GM21367 (cell line): Measurements from ENCODE around the gene VRTN.
"Not testable (repeated sequence)": the region's sequence is repeated elsewhere in the genome, so short reads cannot be mapped to it uniquely, and the experiment has no call there.

Experiments used
- ATAC-seq: cut with Tn5 transposase; IDR thresholded peaks from one replicate; pipeline ENCODE4 v1.9.1; 2021; ENCODE audit not compliant: unreplicated experiment

Gene VRTN

DNA sequence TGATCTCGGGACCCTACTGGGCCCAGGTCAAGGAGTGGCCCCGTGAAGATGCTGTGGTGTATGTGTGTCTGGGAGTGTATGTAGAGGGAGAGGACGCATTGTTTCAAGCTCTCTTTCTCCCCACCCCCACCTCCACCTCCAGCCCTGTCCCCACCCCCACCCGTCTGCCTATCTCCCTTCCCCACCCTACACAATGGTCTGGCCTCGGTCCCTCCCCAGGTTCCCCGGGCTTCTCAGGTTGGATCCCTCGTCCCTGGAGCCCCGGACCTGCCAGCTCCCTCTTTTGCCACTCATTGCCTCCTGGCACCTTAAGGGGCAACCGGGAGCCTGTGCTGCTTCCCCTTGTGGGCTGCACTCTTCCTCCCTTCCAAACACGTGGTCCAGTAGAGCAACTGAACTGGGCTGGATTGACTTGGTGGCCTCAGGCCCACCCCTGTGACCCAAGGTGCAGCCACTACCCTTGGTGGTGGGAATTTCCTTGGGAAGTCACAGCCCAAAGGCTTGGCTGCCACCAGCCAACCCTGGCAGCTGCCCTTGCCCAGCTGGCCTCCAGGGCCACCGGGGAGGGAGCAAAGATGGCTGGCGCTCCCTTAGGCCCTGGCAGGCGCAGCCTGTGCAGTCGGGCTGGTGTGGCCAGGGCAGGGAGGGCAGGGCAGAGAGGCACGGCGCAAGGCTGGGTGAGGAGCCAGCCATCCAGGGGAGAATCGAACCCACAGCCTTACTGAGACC is 628 bp downstream of the VRTN start:
- no peak for ATAC-seq

DNA sequence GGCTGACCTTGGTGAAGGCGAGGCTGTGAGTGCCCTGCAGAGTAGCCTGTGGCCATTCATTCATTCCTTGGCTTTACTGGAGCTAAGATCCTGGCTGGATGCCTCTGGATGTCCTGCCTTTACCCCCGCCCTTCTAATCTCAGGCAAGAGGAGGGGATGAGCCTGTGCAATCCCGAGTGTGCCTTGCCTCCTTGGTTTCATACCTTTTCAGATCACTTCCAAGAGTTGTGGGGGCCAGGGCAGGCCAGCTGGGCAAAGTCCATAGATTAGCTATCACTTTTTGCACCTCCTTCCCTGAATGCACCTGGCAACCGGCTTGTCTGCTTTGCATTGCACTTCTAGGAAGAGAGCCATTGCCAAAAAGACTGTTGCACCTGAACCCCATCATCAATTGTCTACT is 1.5 kb downstream of the VRTN start:
- ATAC-seq: no peak

DNA sequence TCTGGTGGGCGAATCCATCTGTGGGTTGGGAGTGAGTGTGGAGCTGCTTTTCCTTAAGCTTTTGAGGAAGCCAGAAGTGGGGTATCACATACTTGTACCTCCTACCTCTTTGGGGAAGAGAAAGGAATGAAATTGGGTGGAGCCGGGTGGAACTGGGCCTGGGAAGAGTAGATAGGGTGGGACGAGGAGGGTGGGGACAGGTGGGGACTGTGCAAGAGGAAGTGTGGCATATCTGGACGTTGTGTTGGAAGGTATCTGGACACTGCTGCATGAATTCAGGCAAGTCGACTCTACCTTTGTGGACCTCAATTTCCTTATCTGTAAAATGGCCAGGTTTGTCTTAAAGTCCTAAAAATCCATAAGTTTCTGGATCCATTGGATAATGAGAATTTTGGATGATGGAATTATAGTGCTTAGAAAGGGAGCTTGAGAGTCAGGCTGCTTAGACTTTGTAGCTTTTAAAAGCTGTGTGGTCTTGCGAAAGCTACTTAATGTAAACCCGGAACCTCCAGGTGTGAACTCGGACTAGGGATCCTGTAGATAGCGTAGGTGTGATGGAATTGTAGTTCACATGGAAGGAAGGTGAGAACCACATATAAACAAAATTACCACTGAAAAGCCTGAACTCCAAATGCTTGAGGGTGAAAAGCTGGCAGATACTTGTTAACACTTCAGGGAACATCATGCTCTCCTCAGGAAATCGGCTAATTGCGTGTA is 2.1 kb downstream of the VRTN start:
- no peak for ATAC-seq

DNA sequence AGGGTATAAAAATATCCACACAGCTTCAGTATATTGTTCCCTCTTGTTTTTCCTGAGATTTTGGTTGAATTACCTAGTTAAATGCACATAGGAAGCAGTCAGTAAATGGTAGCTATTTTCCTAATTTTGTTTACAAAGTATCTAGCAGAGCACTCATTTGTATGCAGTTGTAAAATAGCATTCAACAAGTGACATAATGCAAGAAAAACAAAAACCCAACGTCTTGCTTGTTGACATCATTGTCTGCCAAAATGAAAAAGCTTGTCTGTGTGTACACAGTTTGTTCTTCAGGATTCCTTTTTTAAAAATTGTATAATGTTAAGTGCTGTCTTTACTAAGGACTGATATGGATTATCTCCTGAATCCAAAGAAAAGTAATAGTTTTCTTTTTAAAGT is 2.7 kb downstream of the VRTN start:
- ATAC-seq: no peak

DNA sequence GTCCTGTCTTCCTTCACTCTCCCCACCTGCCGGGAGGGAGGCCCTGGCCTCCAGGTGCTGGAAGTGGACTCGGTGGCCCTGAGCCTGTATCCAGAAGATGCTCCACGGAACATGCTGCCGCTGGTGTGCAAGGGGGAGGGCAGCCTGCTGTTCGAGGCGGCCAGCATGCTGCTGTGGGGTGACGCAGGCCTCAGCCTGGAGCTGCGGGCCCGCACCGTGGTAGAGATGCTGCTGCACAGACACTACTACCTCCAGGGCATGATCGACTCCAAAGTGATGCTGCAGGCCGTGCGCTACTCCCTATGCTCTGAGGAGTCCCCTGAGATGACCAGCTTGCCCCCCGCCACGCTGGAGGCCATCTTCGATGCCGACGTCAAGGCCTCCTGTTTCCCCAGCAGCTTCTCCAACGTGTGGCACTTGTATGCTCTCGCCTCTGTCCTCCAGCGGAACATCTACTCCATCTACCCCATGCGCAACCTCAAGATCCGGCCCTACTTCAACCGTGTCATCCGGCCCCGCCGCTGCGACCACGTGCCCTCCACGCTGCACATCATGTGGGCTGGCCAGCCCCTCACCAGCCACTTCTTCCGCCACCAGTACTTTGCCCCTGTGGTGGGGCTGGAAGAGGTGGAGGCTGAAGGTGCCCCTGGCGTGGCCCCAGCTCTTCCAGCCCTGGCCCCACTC is 8.8 kb downstream of the VRTN start:
- ATAC-seq: no peak

DNA sequence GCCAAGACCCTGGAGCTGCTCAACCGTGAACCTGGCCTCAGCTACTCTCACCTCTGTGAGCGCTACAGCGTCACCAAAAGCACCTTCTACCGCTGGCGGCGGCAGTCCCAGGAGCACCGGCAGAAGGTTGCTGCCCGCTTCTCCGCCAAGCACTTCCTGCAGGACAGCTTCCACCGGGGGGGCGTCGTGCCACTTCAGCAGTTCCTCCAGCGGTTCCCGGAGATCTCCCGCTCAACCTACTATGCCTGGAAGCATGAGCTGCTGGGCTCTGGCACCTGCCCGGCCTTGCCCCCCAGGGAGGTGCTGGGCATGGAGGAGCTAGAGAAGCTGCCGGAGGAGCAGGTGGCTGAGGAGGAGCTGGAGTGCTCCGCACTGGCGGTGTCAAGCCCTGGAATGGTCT is 9.3 kb downstream of the VRTN start:
- ATAC-seq: no peak

DNA sequence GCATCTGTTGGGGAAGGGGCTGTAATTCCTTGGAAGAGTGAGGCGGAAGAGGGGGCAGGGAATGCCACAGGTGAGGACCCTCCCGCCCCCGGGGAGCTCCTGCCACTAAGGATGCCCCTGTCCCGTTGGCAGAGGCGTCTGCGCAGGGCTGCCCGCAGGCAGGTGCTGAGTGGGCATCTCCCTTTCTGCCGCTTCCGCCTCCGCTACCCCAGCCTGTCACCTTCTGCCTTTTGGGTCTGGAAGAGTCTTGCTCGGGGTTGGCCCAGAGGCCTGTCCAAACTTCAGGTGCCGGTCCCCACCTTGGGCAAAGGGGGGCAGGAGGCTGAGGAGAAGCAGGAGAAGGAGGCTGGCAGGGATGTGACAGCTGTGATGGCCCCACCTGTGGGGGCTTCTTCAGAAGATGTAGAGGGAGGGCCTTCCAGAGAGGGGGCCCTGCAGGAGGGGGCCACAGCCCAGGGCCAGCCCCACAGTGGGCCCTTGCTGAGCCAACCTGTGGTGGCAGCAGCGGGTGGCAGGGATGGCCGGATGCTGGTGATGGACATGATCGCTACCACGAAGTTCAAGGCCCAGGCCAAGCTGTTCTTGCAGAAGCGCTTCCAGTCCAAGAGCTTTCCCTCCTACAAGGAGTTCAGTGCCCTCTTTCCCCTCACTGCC is 10.0 kb downstream of the VRTN start:
- no peak for ATAC-seq

DNA sequence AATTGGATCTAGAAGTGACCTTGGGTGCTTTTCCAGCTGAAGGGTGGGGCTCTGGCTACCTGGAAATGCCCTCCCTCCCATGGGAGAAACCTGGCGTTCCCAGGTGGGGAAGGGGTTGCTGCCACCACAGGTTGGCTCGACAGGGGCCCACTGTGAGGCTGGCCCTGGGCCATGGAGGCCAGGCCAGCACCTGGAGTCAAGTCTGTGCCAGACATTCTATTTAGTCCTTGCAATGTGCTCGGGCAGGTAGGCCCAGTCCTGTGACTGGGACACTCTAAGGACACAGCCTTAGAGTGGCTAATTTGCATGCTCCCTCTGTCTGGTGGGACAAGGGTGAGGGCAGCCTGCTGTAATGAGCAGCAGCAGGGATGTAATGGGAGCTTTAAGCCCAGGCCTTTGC is 11.9 kb downstream of the VRTN start:
- no peak for ATAC-seq

DNA sequence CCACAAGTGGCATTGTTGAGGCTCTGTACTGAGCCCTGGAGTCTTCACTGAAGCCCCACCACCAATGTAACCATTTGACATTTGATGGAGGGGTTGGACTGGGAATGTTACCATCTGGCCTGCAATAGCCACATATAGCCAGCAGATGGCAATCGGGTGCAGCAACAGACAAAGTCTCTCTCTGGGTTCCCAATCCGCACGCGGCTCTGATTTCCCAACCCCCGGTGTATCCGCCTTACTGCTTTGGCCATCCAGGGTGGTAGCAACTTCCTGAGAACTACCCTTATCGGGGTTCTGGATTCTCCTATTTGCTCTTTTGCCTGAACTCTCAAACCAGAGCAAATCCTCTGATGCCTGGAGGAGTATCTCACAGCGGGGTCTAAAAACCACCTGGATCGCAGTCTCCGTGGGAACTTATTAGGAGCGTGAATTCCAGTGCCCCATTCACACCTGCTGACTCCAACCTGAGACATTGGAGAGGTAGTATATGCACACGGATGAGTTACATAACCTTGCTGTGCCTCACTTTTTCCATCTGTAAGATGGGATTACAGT is 14.2 kb downstream of the VRTN start:
- no peak for ATAC-seq

DNA sequence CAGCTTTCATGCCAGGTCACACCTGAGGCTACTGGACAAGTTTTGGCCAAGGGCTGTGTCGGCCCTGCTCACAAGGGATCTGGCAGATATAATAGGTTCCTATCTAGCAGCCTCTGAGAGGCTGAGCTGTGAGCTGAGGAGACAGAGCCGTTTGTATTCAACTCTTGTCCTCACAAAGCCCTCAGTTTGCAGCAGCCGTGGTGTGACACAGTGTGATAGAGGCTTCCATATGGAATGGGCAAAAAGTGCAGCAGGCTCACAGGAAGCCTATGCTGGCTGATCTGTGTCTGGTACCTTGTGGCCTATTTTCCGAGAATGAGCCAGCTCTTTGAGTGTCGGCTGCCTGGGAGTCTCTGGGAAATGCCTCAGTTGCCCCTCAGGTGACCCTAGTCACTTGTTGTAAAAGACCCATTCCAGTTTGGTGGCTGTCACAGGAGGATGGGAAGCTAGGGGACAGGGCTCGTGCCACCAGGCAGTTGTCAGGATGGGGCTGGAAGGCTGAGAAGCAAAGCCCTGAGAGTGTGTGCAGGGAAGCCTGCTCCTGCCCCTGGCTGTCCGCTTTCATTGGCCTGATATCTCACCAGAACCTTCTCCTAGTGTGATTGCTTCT is 16.1 kb downstream of the VRTN start:
- ATAC-seq: no peak

DNA sequence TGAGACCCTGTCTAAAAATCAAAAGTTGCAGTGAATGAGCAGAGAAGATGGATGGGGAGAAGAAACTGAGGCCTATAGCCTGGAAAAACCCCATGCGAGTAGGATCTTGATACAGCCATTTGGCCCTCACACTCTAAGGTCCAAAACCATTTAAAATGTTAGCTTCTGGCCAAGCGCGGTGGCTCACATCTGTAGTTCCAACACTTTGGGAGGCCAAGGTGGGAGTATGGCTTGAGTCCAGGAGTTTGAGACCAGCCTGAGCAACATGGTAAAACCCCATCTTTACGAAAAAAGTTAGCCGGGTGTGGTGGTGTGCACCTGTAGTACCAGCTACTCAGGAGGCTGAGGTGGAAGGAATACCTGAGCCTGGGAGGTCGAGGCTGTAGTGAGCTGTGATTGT is 19.8 kb downstream of the VRTN start:
- ATAC-seq: no peak

DNA sequence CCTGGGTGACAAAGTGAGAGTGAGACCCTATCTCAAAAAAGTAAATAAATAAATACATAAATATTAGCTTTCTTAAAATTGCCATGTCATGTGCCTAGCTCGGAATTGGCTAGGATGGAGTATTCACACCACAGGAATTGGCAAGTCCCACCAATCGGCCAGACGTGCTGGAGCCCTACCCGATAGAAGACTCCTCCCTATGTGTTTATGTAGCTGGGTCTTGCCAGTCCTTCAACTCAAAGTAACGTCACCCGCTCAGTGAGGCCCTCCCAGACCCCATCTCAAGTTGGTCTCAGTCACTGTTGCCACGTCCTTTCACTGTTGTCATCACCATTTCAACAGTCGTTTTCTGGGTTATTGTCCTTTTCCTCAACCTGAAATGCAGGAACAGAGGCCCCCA is 20.2 kb downstream of the VRTN start:
- no peak for ATAC-seq

DNA sequence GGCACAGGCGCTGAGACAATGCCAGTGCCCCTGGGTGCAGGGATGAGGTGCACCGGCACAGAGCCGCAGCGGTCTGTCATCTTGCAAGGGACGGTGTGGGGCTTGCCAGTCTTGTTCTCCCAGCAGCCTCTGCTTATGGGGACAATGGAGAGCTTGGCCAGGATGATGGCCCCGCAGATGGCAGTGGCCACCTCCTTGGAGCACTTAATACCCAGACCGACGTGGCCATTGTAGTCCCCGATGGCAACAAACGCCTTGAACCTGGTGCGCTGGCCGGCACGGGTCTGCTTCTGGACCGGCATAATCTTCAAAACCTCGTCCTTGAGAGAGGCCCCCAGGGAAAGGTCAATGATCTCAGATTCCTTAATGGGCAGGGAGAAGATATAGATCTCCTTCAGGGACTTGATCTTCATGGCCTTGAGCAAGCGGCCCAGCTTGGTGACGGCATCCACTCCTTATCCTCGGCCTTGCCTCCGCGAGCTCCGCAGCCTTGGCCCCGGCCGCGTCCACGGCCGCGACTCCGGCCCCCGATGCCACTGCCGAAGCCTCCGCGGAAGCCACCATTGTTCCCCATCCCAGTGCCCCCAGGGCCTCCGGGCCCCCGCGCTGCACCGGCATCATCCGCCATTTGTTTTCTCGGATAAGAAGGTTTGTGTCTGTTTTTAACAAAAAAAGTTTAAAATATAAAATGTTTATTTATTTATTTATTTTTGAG is 29.9 kb downstream of the VRTN start:
- no peak for ATAC-seq

DNA sequence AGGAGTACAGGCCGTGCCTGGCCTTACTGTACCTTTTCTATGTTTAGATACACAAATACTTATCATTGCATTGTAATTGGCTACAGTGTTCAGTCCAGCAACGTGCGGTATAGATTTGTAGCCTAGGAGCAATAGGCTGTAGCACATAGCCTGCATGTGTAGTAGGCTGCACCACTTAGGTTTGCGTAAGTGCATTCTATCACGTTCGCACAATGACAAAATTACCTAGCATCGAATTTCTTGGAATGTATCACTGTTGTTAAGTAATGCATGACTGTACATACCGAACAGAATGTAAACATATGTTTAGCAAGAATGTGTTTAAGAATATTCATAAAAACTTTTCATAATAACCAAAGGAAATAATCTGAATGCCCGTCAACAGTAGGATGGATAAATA is 31.9 kb downstream of the VRTN start:
- no peak for ATAC-seq

DNA sequence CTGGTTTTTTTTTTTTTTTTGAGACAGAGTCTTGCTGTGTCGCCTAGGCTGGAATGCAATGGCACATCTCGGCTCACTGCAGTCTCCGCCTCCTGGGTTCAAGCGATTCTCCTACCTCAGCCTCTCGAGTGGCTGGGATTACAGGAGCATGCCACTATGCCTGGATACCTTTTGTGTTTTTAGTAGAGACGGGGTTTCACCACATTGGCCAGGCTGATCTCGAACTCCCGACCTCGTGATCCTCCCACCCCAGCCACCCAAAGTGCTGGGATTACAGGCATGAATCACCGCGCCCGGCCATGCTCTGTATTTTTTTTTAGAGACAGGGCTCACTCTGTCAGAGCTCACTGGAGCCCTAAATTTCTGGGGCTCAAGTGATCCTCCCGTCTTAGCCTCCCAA is 32.6 kb downstream of the VRTN start:
- ATAC-seq: no peak

DNA sequence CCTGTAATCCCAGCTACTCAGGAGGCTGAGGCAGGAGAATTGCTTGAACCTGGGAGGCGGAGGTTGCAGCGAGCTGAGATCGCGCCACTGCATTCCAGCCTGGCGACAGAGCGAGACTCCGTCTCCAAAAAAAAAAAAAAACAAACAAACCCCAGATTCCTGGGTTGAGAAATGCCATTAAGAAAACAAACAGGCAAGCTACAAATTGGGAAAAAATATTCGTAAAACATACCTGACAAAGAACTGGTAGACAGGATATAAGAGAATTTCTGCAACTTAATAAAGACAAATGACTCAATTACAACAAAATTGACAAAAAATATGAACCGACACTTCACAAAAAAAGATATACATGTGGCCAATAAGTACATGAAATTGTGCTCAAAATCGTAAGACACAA is 33.3 kb downstream of the VRTN start:
- ATAC-seq: not testable (repeated sequence)

DNA sequence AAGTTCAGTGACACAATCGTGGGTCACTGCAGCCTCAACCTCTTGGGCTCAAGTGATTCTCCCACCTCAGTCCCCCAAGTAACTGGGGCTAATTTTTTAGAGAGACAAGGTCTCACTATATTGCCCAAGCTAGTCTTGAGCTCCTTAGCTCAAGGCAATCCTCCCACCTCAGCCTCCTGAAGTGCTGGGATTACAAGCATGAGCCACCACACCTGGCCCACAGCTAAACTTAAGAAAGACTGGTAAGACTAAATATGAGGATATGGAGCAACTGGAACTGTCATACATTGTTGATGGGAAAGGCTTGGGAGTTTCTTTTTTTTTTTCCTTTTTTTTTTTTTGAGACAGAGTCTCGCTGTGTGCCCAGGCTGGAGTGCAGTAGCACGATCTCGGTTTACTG is 34.0 kb downstream of the VRTN start:
- ATAC-seq: no peak

DNA sequence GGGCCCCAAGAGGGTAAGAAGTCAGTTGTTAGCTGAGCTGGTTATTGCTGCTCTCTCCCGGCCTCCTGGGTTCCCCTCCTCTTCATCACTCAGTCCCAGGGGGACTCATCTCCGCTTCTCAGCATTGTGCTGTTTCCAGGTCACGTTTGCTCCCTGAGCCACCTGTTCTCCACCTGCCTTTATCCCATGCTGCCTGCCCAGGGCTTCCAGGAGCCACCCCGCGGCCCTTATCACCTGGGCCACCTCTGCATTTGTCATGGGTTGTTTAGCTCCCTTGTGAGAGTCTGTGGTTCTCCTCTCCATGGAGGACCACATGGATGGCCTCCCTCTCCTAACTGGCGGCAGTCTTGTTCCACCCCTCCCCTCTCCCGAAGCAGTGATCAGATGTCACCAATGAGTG is 41.7 kb downstream of the VRTN start:
- ATAC-seq: no peak

DNA sequence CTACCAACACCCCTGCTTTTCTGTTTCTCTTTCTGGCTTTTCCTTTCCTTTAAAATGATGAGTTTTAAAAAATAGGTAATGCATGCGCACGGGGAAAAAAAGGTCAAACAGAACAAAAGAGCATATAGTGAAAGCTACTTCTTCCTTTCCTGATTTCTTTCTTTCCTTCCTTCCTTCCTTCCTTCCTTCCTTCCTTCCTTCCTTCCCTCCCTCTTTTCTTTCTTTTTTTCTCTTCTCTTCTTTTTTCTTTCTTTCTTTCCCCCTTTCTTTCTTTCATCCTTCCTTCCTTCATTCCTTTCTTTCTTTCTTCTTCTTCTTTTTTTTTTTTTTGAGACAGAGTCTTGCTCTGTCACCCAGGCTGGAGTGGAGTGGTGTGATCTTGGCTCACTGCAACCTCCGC is 42.2 kb downstream of the VRTN start:
- not testable (repeated sequence) for ATAC-seq

DNA sequence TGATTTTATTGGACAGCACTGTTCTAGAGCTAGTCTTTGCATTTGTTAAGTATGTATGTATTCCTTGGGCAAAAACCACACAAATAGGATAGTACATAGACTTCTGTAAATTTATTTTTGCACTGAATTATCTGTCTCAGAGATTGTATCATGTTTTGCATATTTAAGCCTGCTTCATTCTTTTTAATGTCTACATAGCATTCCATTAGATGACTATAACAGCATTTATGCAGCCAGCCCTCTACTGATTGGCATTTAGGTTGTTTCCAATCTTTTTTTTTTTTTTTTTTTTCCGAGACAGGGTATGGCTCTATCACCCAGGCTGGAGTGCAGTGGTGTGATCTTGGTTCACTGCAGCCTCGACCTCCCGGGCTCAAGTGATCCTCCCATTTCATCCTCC is 43.2 kb downstream of the VRTN start:
- ATAC-seq: no peak
